K562 (cell line): Measurements from ENCODE around the gene CUEDC2. TPM values are rescaled to one million over a fixed set of nuclear protein-coding genes. Genes with fewer than 3 reads are reported as not detected.
A peak's percentile ranks its signal among the peaks of the same experiment; 100 is the strongest.

Experiments used
- ARID1B ChIP-seq: fragments of 450-650 bp; IDR thresholded peaks from 2 replicates; pipeline ENCODE4 v1.6.1; 2016; ENCODE audit warnings: antibody characterized with exemption, mild to moderate bottlenecking, inconsistent platforms
- CBFA2T3 ChIP-seq: fragments of 450-650 bp; IDR thresholded peaks from 2 replicates; pipeline ENCODE4 v1.6.1; 2017
- CEBPG ChIP-seq, 3 experiments: fragments of 200-800 bp in 1 of 3; sonication (Bioruptor generic) in 1 of 3; sonication (generic) in 1 of 3; formaldehyde crosslinking in 1 of 3; IDR thresholded peaks in 2 of 3; conservative IDR thresholded peaks in 1 of 3; 2 replicates each; pipeline versions ENCODE4 v1.6.1 to v1.8.0; 2016 to 2022; ENCODE audit warnings: missing compliant biosample characterization in 2 of 3, missing genetic modification characterization in 2 of 3, mild to moderate bottlenecking in 1 of 3, missing genetic modification reagents in 1 of 3
- CHD1 ChIP-seq: fragments of 200-600 bp; sonication (generic); IDR thresholded peaks from one replicate; pipeline ENCODE4 v1.6.1; 2012; ENCODE audit warnings: mild to moderate bottlenecking, moderate library complexity, low read length, inconsistent platforms
- FOXK1 ChIP-seq: sonication (generic); formaldehyde crosslinking; IDR thresholded peaks from 2 replicates; pipeline ENCODE4 v1.8.0; 2022; ENCODE audit warnings: missing genetic modification reagents, mild to moderate bottlenecking, borderline replicate concordance
- GABPA ChIP-seq: fragments of 200-800 bp; sonication (Bioruptor generic); conservative IDR thresholded peaks from 2 replicates; pipeline ENCODE4 v1.6.1; 2016; ENCODE audit warnings: low read depth, missing genetic modification characterization, missing compliant biosample characterization
- GATA2 ChIP-seq: sonication (generic); formaldehyde crosslinking; IDR thresholded peaks from 2 replicates; pipeline ENCODE4 v1.4.0; 2020; ENCODE audit warnings: mild to moderate bottlenecking, missing genetic modification reagents
- MAZ ChIP-seq, 2 experiments: fragments of 450-650 bp in 1 of 2; sonication (generic) in 1 of 2; formaldehyde crosslinking; IDR thresholded peaks in 1 of 2; conservative IDR thresholded peaks in 1 of 2; 2 replicates each; pipeline versions ENCODE4 v1.4.0 to v1.5.0; 2020; ENCODE audit warnings: mild to moderate bottlenecking in 1 of 2, missing genetic modification reagents in 1 of 2
- NFE2L1 ChIP-seq: fragments of 450-650 bp; IDR thresholded peaks from 2 replicates; pipeline ENCODE4 v1.6.1; 2016; ENCODE audit warnings: missing genetic modification characterization, low read depth, mild to moderate bottlenecking, missing compliant biosample characterization, moderate library complexity, borderline replicate concordance
- POLR3G ChIP-seq: IDR thresholded peaks from 2 replicates; pipeline ENCODE4 v1.6.1; 2011; ENCODE audit not compliant: insufficient read length, insufficient replicate concordance; ENCODE audit errors: extremely low read depth
- TAL1 ChIP-seq: fragments of 450-650 bp; IDR thresholded peaks from 2 replicates; pipeline ENCODE4 v1.6.1; 2016; ENCODE audit warnings: mild to moderate bottlenecking
- ZBTB17 ChIP-seq: fragments of 450-650 bp; formaldehyde crosslinking; IDR thresholded peaks from 2 replicates; pipeline ENCODE4 v1.4.0; 2020; ENCODE audit warnings: mild to moderate bottlenecking
- ZNF408 ChIP-seq: fragments of 250-450 bp; sonication (Bioruptor Pico); IDR thresholded peaks from 2 replicates; pipeline ENCODE4 v1.4.0; 2020; ENCODE audit warnings: low read depth, mild to moderate bottlenecking, moderate library complexity
- polyA plus RNA-seq, 8 experiments: library from polyadenylated mRNA; depleted of rRNA in 4 of 8; stranded (reverse) in 5 of 8; unstranded in 3 of 8; fragments of >200 nt; fragmentation: Nextera tagmentation in 2 of 8; fragmentation: Illumina TruSeq in 1 of 8; extraction: Ambion mirVana in 2 of 8; extraction: Trizol in 1 of 8; gene quantifications; 2 replicates each; pipeline versions ENCODE4 v1.2.1 to v1.2.3, GENCODE V29; 2011 to 2014; ENCODE audit warnings: inconsistent platforms in 1 of 8, missing spikeins in 1 of 8
- total RNA-seq, 7 experiments: library from RNA; depleted of rRNA in 6 of 7; stranded (reverse); fragments of >200 nt in 6 of 7; fragmentation: Illumina TruSeq in 2 of 7; extraction: Trizol in 2 of 7; gene quantifications; 2 replicates each; pipeline versions ENCODE4 v1.2.1 to v1.2.3, GENCODE V29; 2011 to 2021; ENCODE audit warnings: low replicate concordance in 1 of 7

The CUEDC2 gene
- total and polyA plus RNA-seq, 9 of the 15 experiments (the other 6 are each of a cell fraction or from before 2014, with no cell fraction given), result 8.5 to 48.9 (median 27.4) TPM

GRCh38 chr10:102394079-102394800, 38.1 kb downstream of the CUEDC2 start (continued):
- TF ChIP-seq POLR3G (no peak), GABPA (tag) (peak; percentile 71), FOXK1 (CRISPR knock-in tag) (no peak), MAZ (CRISPR knock-in tag; conservative IDR thresholded peaks at IDR 0.05 in 1 of 2, IDR thresholded peaks at IDR 0.05 in 1 of 2) (peak; percentile 93 to 94), GATA2 (CRISPR knock-in tag) (no peak), CBFA2T3 (no peak), NFE2L1 (tag) (no peak), ARID1B (no peak; the same call in 1 of the 2 replicates), ZNF408 (CRISPR knock-in tag) (no peak), CEBPG (CRISPR knock-in tag; IDR thresholded peaks at IDR 0.05) (no peak), CEBPG (tag; conservative IDR thresholded peaks at IDR 0.05 in 1 of 2, IDR thresholded peaks at IDR 0.05 in 1 of 2) (no peak), TAL1 (no peak), ZBTB17 (CRISPR knock-in tag) (0 out of 2 replicates have a peak, but pooled peaks have one; percentile 41), CHD1 (no peak)
